Measurements from ENCODE around the gene CYTL1.

Gene CYTL1

GRCh38 chr4:5037553-5038551, 18.6 kb upstream of the CYTL1 start:
- no peak for DNase-seq (ENCODE audit: low read depth, low spot score)
- H3K4me3 ChIP-seq (ENCODE audit: low read length), result no peak overlapping the region

- no peak overlapping the region for H3K4me3 ChIP-seq (ENCODE audit: low read length)
- no peak for DNase-seq (ENCODE audit: low read depth, low spot score)
Observed at GRCh38 chr4:5036239-5036638, 17.0 kb upstream of the CYTL1 start.

- no peak for DNase-seq (ENCODE audit: low read depth, low spot score)
- no peak overlapping the region for H3K4me3 ChIP-seq (ENCODE audit: low read length)
Observed at GRCh38 chr4:5034206-5034605, 14.9 kb upstream of the CYTL1 start.

- peak; percentile 85 for DNase-seq (ENCODE audit: low read depth, low spot score)
- no peak overlapping the region; the same call in 1 of the 2 replicates for H3K4me3 ChIP-seq (ENCODE audit: low read length)
Observed at GRCh38 chr4:5033281-5033841, 14.1 kb upstream of the CYTL1 start.

- no peak for DNase-seq (ENCODE audit: low read depth, low spot score)
Observed at GRCh38 chr4:5032813-5033212, 13.6 kb upstream of the CYTL1 start.

GRCh38 chr4:5030927-5031326, 11.7 kb upstream of the CYTL1 start:
- no peak overlapping the region for H3K4me3 ChIP-seq (ENCODE audit: low read length)
- no peak for DNase-seq (ENCODE audit: low read depth, low spot score)

More at GRCh38 chr4:5032813-5033212, 13.6 kb upstream of the CYTL1 start:
- no peak overlapping the region for H3K4me3 ChIP-seq (ENCODE audit: low read length)

- H3K4me3 ChIP-seq (ENCODE audit: low read length), result no peak overlapping the region
- DNase-seq (ENCODE audit: low read depth, low spot score), result no peak
Observed at GRCh38 chr4:5030221-5030620, 11.0 kb upstream of the CYTL1 start.

- H3K4me3 ChIP-seq (ENCODE audit: low read length), result no peak overlapping the region
- DNase-seq (ENCODE audit: low read depth, low spot score), result no peak
Observed at GRCh38 chr4:5029447-5029846, 10.2 kb upstream of the CYTL1 start.

GRCh38 chr4:5028480-5028879, 9.2 kb upstream of the CYTL1 start:
- DNase-seq (ENCODE audit: low read depth, low spot score), result no peak
- H3K4me3 ChIP-seq (ENCODE audit: low read length), result no peak overlapping the region

GRCh38 chr4:5027346-5027745, 8.1 kb upstream of the CYTL1 start:
- DNase-seq (ENCODE audit: low read depth, low spot score), result peak; percentile 60
- no peak overlapping the region for H3K4me3 ChIP-seq (ENCODE audit: low read length)

GRCh38 chr4:5026371-5026770, 7.1 kb upstream of the CYTL1 start:
- no peak overlapping the region for H3K4me3 ChIP-seq (ENCODE audit: low read length)
- DNase-seq (ENCODE audit: low read depth, low spot score), result no peak

GRCh38 chr4:5024673-5025072, 5.4 kb upstream of the CYTL1 start:
- no peak for DNase-seq (ENCODE audit: low read depth, low spot score)
- no peak overlapping the region for H3K4me3 ChIP-seq (ENCODE audit: low read length)

GRCh38 chr4:5021546-5021945, 2.3 kb upstream of the CYTL1 start:
- no peak for DNase-seq (ENCODE audit: low read depth, low spot score)
- H3K4me3 ChIP-seq (ENCODE audit: low read length), result no peak overlapping the region

GRCh38 chr4:5020341-5020740, 1.1 kb upstream of the CYTL1 start:
- H3K4me3 ChIP-seq (ENCODE audit: low read length), result no peak overlapping the region
- no peak for DNase-seq (ENCODE audit: low read depth, low spot score)

- no peak overlapping the region for H3K4me3 ChIP-seq (ENCODE audit: low read length)
- DNase-seq (ENCODE audit: low read depth, low spot score), result no peak
Observed at GRCh38 chr4:5019796-5020195, 538 bp upstream of the CYTL1 start.

- no peak overlapping the region for H3K4me3 ChIP-seq (ENCODE audit: low read length)
- no peak for DNase-seq (ENCODE audit: low read depth, low spot score)
Observed at GRCh38 chr4:5018603-5019002, 655 bp downstream of the CYTL1 start.

GRCh38 chr4:5018096-5018495, 1.2 kb downstream of the CYTL1 start:
- no peak for DNase-seq (ENCODE audit: low read depth, low spot score)
- no peak overlapping the region for H3K4me3 ChIP-seq (ENCODE audit: low read length)

- no peak overlapping the region for H3K4me3 ChIP-seq (ENCODE audit: low read length)
- no peak for DNase-seq (ENCODE audit: low read depth, low spot score)
Observed at GRCh38 chr4:5014007-5014682, 5.1 kb downstream of the CYTL1 start.

- DNase-seq (ENCODE audit: low read depth, low spot score), result no peak
- H3K4me3 ChIP-seq (ENCODE audit: low read length), result no peak overlapping the region
Observed at GRCh38 chr4:5012958-5013357, 6.3 kb downstream of the CYTL1 start.

All from Jurkat, Clone E6-1 (cell line).